ENCODE data around the gene CRYM. TPM values are rescaled to one million over a fixed set of nuclear protein-coding genes. Genes with fewer than 3 reads are reported as not detected.
"Not testable (repeated sequence)": the region's sequence is repeated elsewhere in the genome, so short reads cannot be mapped to it uniquely, and the experiment has no call there.

The CRYM gene
- total RNA-seq, 2 experiments from 2014 or later: not detected

DNA sequence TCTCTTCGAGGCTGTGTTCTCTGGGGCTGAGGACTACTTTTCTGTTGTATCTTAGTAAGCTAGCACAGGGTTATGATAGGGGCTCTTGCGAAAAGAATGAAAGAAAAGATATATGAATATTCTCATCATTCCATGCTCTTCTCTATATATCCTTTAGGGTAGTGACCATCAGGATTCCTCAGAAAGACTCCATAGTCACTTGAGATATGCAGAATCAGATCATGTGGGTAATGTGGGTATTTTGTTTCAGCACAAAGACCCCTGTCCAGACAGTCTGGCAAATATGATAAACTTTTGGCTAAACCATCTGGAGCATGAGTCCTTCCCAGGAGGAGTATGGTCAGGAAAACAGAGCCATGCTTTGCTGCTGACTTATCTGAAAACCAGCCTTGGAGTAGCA is 21.5 kb downstream of the CRYM start:
- peaks cover 9% of the 10 kb centered on the region for H3K27me3 Mint-ChIP-seq
- no peaks in the 10 kb centered on the region for H3K4me1 ChIP-seq (ENCODE audit: insufficient read depth, low read length)
- no peaks in the 10 kb centered on the region for H3K9me3 Mint-ChIP-seq
- ATAC-seq (ENCODE audit: poor library complexity) (no peak), DNase-seq (no peak)
- CTCF ChIA-PET: no interaction called here
- no peak overlapping the region for H3K27ac ChIP-seq (ENCODE audit: low read depth in 1 of 2, low read length in 2 of 2)
- no peaks in the 10 kb centered on the region for H3K4me1 Mint-ChIP-seq (ENCODE audit: low read depth)
- no peaks in the 10 kb centered on the region for H3K36me3 Mint-ChIP-seq (ENCODE audit: low read depth)
- no peak overlapping the region for H3K4me3 Mint-ChIP-seq
- TF ChIP-seq, protein P1, sequence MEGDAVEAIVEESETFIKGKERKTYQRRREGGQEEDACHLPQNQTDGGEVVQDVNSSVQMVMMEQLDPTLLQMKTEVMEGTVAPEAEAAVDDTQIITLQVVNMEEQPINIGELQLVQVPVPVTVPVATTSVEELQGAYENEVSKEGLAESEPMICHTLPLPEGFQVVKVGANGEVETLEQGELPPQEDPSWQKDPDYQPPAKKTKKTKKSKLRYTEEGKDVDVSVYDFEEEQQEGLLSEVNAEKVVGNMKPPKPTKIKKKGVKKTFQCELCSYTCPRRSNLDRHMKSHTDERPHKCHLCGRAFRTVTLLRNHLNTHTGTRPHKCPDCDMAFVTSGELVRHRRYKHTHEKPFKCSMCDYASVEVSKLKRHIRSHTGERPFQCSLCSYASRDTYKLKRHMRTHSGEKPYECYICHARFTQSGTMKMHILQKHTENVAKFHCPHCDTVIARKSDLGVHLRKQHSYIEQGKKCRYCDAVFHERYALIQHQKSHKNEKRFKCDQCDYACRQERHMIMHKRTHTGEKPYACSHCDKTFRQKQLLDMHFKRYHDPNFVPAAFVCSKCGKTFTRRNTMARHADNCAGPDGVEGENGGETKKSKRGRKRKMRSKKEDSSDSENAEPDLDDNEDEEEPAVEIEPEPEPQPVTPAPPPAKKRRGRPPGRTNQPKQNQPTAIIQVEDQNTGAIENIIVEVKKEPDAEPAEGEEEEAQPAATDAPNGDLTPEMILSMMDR (IDR thresholded peaks at IDR 0.05): no peak
- POLR2A ChIA-PET: no interaction called here
- no peaks in the 10 kb centered on the region for H3K27me3 ChIP-seq (ENCODE audit: control insufficient read depth in 1 of 2, insufficient read depth in 2 of 2, low read length in 2 of 2)
- no peak overlapping the region for H3K4me3 ChIP-seq (ENCODE audit: low read length)
- no peaks in the 10 kb centered on the region for H3K36me3 ChIP-seq (ENCODE audit: insufficient read depth, low read length)
- H3K9me3 ChIP-seq (ENCODE audit: control insufficient read depth in 1 of 2, insufficient read depth in 1 of 2, low read length in 2 of 2): no peaks in the 10 kb centered on the region
- no peak overlapping the region for H3K27ac Mint-ChIP-seq
- intact Hi-C loops (cut with DNase I, micrococcal nuclease): no loop called here

GRCh38 chr16:21253470-21253869 is 24.6 kb downstream of the CRYM start:
- Histone ChIP-seq H3K4me3 (ENCODE audit: low read length) (no peak overlapping the region), H3K36me3 (ENCODE audit: insufficient read depth, low read length) (no peaks in the 10 kb centered on the region), H3K27me3 (ENCODE audit: control insufficient read depth in 1 of 2, insufficient read depth in 2 of 2, low read length in 2 of 2) (no peaks in the 10 kb centered on the region), H3K4me1 (ENCODE audit: insufficient read depth, low read length) (no peaks in the 10 kb centered on the region), H3K27ac (ENCODE audit: low read depth in 1 of 2, low read length in 2 of 2) (no peak overlapping the region), H3K9me3 (ENCODE audit: control insufficient read depth in 1 of 2, insufficient read depth in 1 of 2, low read length in 2 of 2) (no peaks in the 10 kb centered on the region)
- ChIA-PET POLR2A (no interaction called here), CTCF (interaction anchor here (0.6 kb wide), 1 partner anchor 71 kb away, joined by 3 read pairs; no protein-coding TSS in a partner anchor)
- no peaks in the 10 kb centered on the region for H3K36me3 Mint-ChIP-seq (ENCODE audit: low read depth)
- H3K9me3 Mint-ChIP-seq: no peaks in the 10 kb centered on the region
- H3K27me3 Mint-ChIP-seq: peaks cover 32% of the 10 kb centered on the region
- TF ChIP-seq, protein P1 (IDR thresholded peaks at IDR 0.05): no peak
- H3K27ac Mint-ChIP-seq: no peak overlapping the region
- no peak overlapping the region for H3K4me3 Mint-ChIP-seq
- intact Hi-C loops (cut with DNase I, micrococcal nuclease): no loop called here
- no peak for ATAC-seq (ENCODE audit: poor library complexity)
- no peak for DNase-seq
- no peaks in the 10 kb centered on the region for H3K4me1 Mint-ChIP-seq (ENCODE audit: low read depth)

- POLR2A ChIA-PET: no interaction called here
- no peak for ATAC-seq (ENCODE audit: poor library complexity)
These were observed 27.8 kb downstream of the CRYM start for GRCh38 chr16:21250072-21250923.

DNA sequence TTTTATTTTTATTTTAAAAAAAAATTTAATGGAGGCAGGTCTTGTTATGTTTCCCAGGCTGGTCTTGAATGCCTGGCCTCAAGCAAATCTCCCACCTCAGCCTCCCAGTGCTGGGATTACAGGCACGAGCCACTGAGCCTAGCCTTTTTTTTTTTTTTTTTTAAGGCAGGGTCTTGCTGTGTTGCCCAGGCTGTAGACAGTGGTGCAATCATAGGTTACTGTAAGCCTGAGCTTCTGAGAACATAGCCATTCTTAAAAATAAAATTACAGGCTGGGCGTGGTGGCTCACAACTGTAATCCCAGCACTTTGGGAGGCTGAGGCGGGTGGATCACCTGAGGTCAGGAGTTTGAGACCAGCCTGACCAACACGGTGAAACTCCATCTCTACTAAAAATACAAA is 29.9 kb downstream of the CRYM start:
- intact Hi-C loops (cut with DNase I, micrococcal nuclease); H3K4me1 Mint-ChIP-seq (ENCODE audit: low read depth); H3K36me3 Mint-ChIP-seq (ENCODE audit: low read depth); H3K27ac Mint-ChIP-seq; DNase-seq; ATAC-seq (ENCODE audit: poor library complexity); CTCF ChIA-PET; H3K36me3 ChIP-seq (ENCODE audit: insufficient read depth, low read length); POLR2A ChIA-PET; H3K27ac ChIP-seq (ENCODE audit: low read depth in 1 of 2, low read length in 2 of 2); H3K9me3 Mint-ChIP-seq; H3K4me3 Mint-ChIP-seq; H3K4me3 ChIP-seq (ENCODE audit: low read length); H3K4me1 ChIP-seq (ENCODE audit: insufficient read depth, low read length); H3K27me3 ChIP-seq (ENCODE audit: control insufficient read depth in 1 of 2, insufficient read depth in 2 of 2, low read length in 2 of 2); H3K9me3 ChIP-seq (ENCODE audit: control insufficient read depth in 1 of 2, insufficient read depth in 1 of 2, low read length in 2 of 2): not testable (repeated sequence)
- H3K27me3 Mint-ChIP-seq: peaks cover 45% of the 10 kb centered on the region

More at GRCh38 chr16:21250072-21250923, 27.8 kb downstream of the CRYM start:
- CTCF ChIA-PET: no interaction called here
- Mint-ChIP-seq H3K27ac (no peak overlapping the region), H3K4me1 (ENCODE audit: low read depth) (no peaks in the 10 kb centered on the region), H3K27me3 (peaks cover 40% of the 10 kb centered on the region), H3K4me3 (no peak overlapping the region), H3K36me3 (ENCODE audit: low read depth) (no peaks in the 10 kb centered on the region), H3K9me3 (no peaks in the 10 kb centered on the region)
- no peaks in the 10 kb centered on the region for H3K36me3 ChIP-seq (ENCODE audit: insufficient read depth, low read length)
- TF ChIP-seq, protein P1 (IDR thresholded peaks at IDR 0.05): no peak
- H3K4me3 ChIP-seq (ENCODE audit: low read length): no peak overlapping the region
- DNase-seq: no peak
- intact Hi-C loops (cut with DNase I, micrococcal nuclease): no loop called here
- H3K4me1 ChIP-seq (ENCODE audit: insufficient read depth, low read length): no peaks in the 10 kb centered on the region
- H3K27me3 ChIP-seq (ENCODE audit: control insufficient read depth in 1 of 2, insufficient read depth in 2 of 2, low read length in 2 of 2): no peaks in the 10 kb centered on the region
- no peak overlapping the region for H3K27ac ChIP-seq (ENCODE audit: low read depth in 1 of 2, low read length in 2 of 2)
- no peaks in the 10 kb centered on the region for H3K9me3 ChIP-seq (ENCODE audit: control insufficient read depth in 1 of 2, insufficient read depth in 1 of 2, low read length in 2 of 2)

Measured in CD4-positive, alpha-beta T cell (primary cell).